K562 (cell line): ENCODE measurements around the gene TMEM60. TPM values are rescaled to one million over a fixed set of nuclear protein-coding genes. Genes with fewer than 3 reads are reported as not detected.
"Not testable (repeated sequence)": the region's sequence is repeated elsewhere in the genome, so short reads cannot be mapped to it uniquely, and the experiment has no call there.

Experiments
- ATAC-seq: fragments of 200-7000 bp; cut with Tn5 transposase; 3 replicates; pipeline ENCODE4 v1.9.1; 2020; ENCODE audit warnings: moderate library complexity
- BruUV-seq: library from RNA; stranded (reverse); fragments of 400-500 nt; replicated peaks from 2 replicates; lab custom pipeline; 2021; lab: Mats Ljungman, UMichigan
- CTCF ChIA-PET: fragments of 300-600 bp; formaldehyde crosslinking; extraction: SDS; loops from one replicate; lab custom pipeline; 2021; ENCODE audit warnings: low intra/inter-chr PET ratio; lab: Yijun Ruan, JAX
- POLR2A ChIA-PET: fragments of 300-600, 350-650 bp; sonication (Branson Sonifier 250); formaldehyde crosslinking; extraction: SDS; loops from one replicate; lab custom pipeline; 2021; ENCODE audit warnings: antibody characterized with exemption, inconsistent platforms; lab: Yijun Ruan, JAX
- DNase-seq, 4 experiments: peaks; one replicate each; pipeline versions ENCODE4 v3.0.0 to v3.0.0-alpha.2; 2011 to 2018; ENCODE audit warnings: low spot score in 3 of 4, mixed read lengths in 3 of 4; ENCODE audit errors: extremely low read depth in 1 of 4
- FAIRE-seq: peaks from 2 replicates; lab custom pipeline; 2011; peaks lifted over from hg19 to GRCh38; lab: Jason Lieb, UNC
- H2AFZ ChIP-seq: 2 replicates; pipeline ENCODE4 v1.6.0; 2011; ENCODE audit warnings: low read depth, low read length, control low read depth, inconsistent platforms
- H3K27ac ChIP-seq: fragments of 200-600 bp; 3 replicates; pipeline ENCODE4 v1.8.0; 2011; ENCODE audit warnings: low read depth, mild to moderate bottlenecking, control low read depth, inconsistent platforms, low read length, moderate library complexity, mixed read lengths; ENCODE audit errors: extremely low read depth
- H3K27me3 ChIP-seq, 2 experiments: fragments of 300-600 bp in 1 of 2; 2 replicates in 1 of 2; 3 replicates in 1 of 2; pipeline versions ENCODE4 v1.6.0 to v1.8.0; 2011; ENCODE audit warnings: inconsistent platforms in 2 of 2, low read length in 2 of 2, mild to moderate bottlenecking in 1 of 2, mixed read lengths in 1 of 2, moderate library complexity in 1 of 2; ENCODE audit not compliant: control insufficient read depth in 2 of 2, insufficient read depth in 2 of 2
- H3K36me3 ChIP-seq: fragments of 300-600 bp; 3 replicates; pipeline ENCODE4 v1.8.0; 2011; ENCODE audit warnings: mild to moderate bottlenecking, low read length, inconsistent platforms; ENCODE audit not compliant: control insufficient read depth, insufficient read depth
- H3K4me1 ChIP-seq, 2 experiments: fragments of 200-600 bp in 1 of 2; replicated peaks in 1 of 2; 2 replicates in 1 of 2; 3 replicates in 1 of 2; pipeline versions ENCODE4 v1.5.1 to v1.8.0; 2011; ENCODE audit warnings: inconsistent platforms in 2 of 2, low read length in 2 of 2, mild to moderate bottlenecking in 1 of 2, mixed read lengths in 1 of 2, moderate library complexity in 1 of 2; ENCODE audit not compliant: control insufficient read depth in 2 of 2, insufficient read depth in 2 of 2
- H3K4me2 ChIP-seq: 2 replicates; pipeline ENCODE4 v1.6.1; 2011; ENCODE audit warnings: low read length, control low read depth, inconsistent platforms, mixed read lengths; ENCODE audit not compliant: insufficient read depth
- H3K4me3 ChIP-seq: fragments of 200-600 bp; sonication (generic), shearing (Covaris generic); 2 replicates; pipeline ENCODE4 v1.5.1; 2016; ENCODE audit warnings: control low read depth, inconsistent platforms
- H3K79me2 ChIP-seq: fragments of 200-600 bp; 3 replicates; pipeline ENCODE4 v1.8.0; 2011; ENCODE audit warnings: low read length, inconsistent platforms; ENCODE audit not compliant: control insufficient read depth, insufficient read depth
- H3K9ac ChIP-seq, 2 experiments: 2 replicates each; pipeline versions ENCODE4 v1.6.0 to v1.6.1; 2011; ENCODE audit warnings: low read depth in 2 of 2, low read length in 2 of 2, control low read depth in 1 of 2, inconsistent platforms in 1 of 2, mild to moderate bottlenecking in 1 of 2, mixed read lengths in 1 of 2; ENCODE audit not compliant: insufficient read depth in 1 of 2
- H3K9me1 ChIP-seq: one replicate; pipeline ENCODE4 v1.6.0; 2011; ENCODE audit warnings: inconsistent platforms, mild to moderate bottlenecking, low read length, moderate library complexity; ENCODE audit not compliant: control insufficient read depth, insufficient read depth
- H3K9me3 ChIP-seq: replicated peaks from 2 replicates; pipeline ENCODE4 v1.5.1; 2011; ENCODE audit warnings: low read depth, low read length, inconsistent platforms; ENCODE audit not compliant: control insufficient read depth, insufficient read depth
- H4K20me1 ChIP-seq: replicated peaks from 2 replicates; pipeline ENCODE4 v1.6.1; 2011; ENCODE audit warnings: low read length, inconsistent platforms, mixed read lengths; ENCODE audit not compliant: control insufficient read depth, insufficient read depth
- ADNP ChIP-seq: fragments of 200-800 bp; sonication (Bioruptor generic); IDR thresholded peaks from 2 replicates; pipeline ENCODE4 v1.6.1; 2016; ENCODE audit warnings: missing genetic modification characterization, missing compliant biosample characterization
- BCOR ChIP-seq: fragments of 450-650 bp; IDR thresholded peaks from 2 replicates; pipeline ENCODE4 v1.6.1; 2016
- CBX1 ChIP-seq: sonication (generic); IDR thresholded peaks from 2 replicates; pipeline ENCODE4 v1.6.1; 2016; ENCODE audit warnings: antibody characterized with exemption, low read depth, mild to moderate bottlenecking
- HDAC2 ChIP-seq: fragments of 450-650 bp; IDR thresholded peaks from 2 replicates; pipeline ENCODE4 v1.6.1; 2016; ENCODE audit warnings: mild to moderate bottlenecking
- KDM1A ChIP-seq, 2 experiments: fragments of 450-650 bp; IDR thresholded peaks; 2 replicates each; pipeline ENCODE4 v1.6.1; 2016; ENCODE audit warnings: mild to moderate bottlenecking in 2 of 2
- RBM25 ChIP-seq: fragments of 200-400 bp; formaldehyde crosslinking; IDR thresholded peaks from 2 replicates; pipeline ENCODE4 v1.6.1; 2018; ENCODE audit warnings: low read length, low read depth, moderate library complexity; ENCODE audit not compliant: severe bottlenecking
- SMARCA5 ChIP-seq: fragments of 450-650 bp; IDR thresholded peaks from 2 replicates; pipeline ENCODE4 v1.6.1; 2016
- ZNF146 ChIP-seq: IDR thresholded peaks from one replicate; pipeline ENCODE4 v1.6.1; 2018; ENCODE audit warnings: missing compliant biosample characterization; ENCODE audit not compliant: unreplicated experiment
- WGBS: fragments of 100-300 bp; shearing (Covaris generic); methylation state at CpG from one replicate; pipeline ENCODE4 v1.1.6; 2016; ENCODE audit warnings: low coverage, mixed read lengths; ENCODE audit not compliant: insufficient coverage; ENCODE audit errors: missing lambda C conversion rate; 5-methylcytosine and 5-hydroxymethylcytosine counted together
- in situ Hi-C: fragments of 300-500 bp; cut with MboI; formaldehyde crosslinking; loops from 4 replicates; pipeline ENCODE4 v1.15.0; 2018; ENCODE audit warnings: inconsistent platforms, mixed read lengths
- intact Hi-C: fragments of 100-400 bp; cut with micrococcal nuclease; formaldehyde crosslinking; loops from 2 replicates; pipeline ENCODE4 v1.14.2; 2022
- polyA plus RNA-seq, 8 experiments: library from polyadenylated mRNA; depleted of rRNA in 4 of 8; stranded (reverse) in 5 of 8; unstranded in 3 of 8; fragments of >200 nt; fragmentation: Nextera tagmentation in 2 of 8; fragmentation: Illumina TruSeq in 1 of 8; extraction: Ambion mirVana in 2 of 8; extraction: Trizol in 1 of 8; gene quantifications; 2 replicates each; pipeline versions ENCODE4 v1.2.1 to v1.2.3, GENCODE V29; 2011 to 2014; ENCODE audit warnings: inconsistent platforms in 1 of 8, missing spikeins in 1 of 8
- total RNA-seq, 7 experiments: library from RNA; depleted of rRNA in 6 of 7; stranded (reverse); fragments of >200 nt in 6 of 7; fragmentation: Illumina TruSeq in 2 of 7; extraction: Trizol in 2 of 7; gene quantifications; 2 replicates each; pipeline versions ENCODE4 v1.2.1 to v1.2.3, GENCODE V29; 2011 to 2021; ENCODE audit warnings: low replicate concordance in 1 of 7
- TF ChIP-seq, protein P1 (sequence below): fragments of 450-650 bp; IDR thresholded peaks from 2 replicates; pipeline ENCODE4 v1.6.1; 2016; ENCODE audit warnings: mild to moderate bottlenecking

The TMEM60 gene
- total and polyA plus RNA-seq, 9 of the 15 experiments (the other 6 are each of a cell fraction or from before 2014, with no cell fraction given): 12.5 to 140 (median 38.4) TPM

GRCh38 chr7:77836425-77836824 is 38.2 kb upstream of the TMEM60 start:
- POLR2A ChIA-PET, H3K27ac ChIP-seq, CTCF ChIA-PET, H3K9me1 ChIP-seq, DNase-seq, FAIRE-seq, in situ Hi-C loops, ATAC-seq, intact Hi-C loops, H4K20me1 ChIP-seq, H3K4me3 ChIP-seq, H3K36me3 ChIP-seq, H3K27me3 ChIP-seq, H2AFZ ChIP-seq, H3K9ac ChIP-seq, BruUV-seq, H3K9me3 ChIP-seq, H3K4me2 ChIP-seq: not testable (repeated sequence)
- Histone ChIP-seq H3K79me2 (peaks cover 89% of the 10 kb centered on the region), H3K4me1 (peaks cover 4 to 33% of the 10 kb centered on the region in 2 experiments)
- TF ChIP-seq ADNP (peak; percentile 58; the same call in 1 of the 2 replicates), KDM1A (IDR thresholded peaks at IDR 0.05) (peak in 1 of 2 experiments; percentile 74; a peak in 2 of 4 replicates), HDAC2 (0 out of 2 replicates have a peak, but pooled peaks have one; percentile 41), ZNF146 (CRISPR knock-in tag) (peak; percentile 98), CBX1 (peak; percentile 78; the same call in 1 of the 2 replicates), BCOR (peak; percentile 71), RBM25 (peak; percentile 74), SMARCA5 (peak; percentile 49; the same call in 1 of the 2 replicates)
- TF ChIP-seq, protein P1, sequence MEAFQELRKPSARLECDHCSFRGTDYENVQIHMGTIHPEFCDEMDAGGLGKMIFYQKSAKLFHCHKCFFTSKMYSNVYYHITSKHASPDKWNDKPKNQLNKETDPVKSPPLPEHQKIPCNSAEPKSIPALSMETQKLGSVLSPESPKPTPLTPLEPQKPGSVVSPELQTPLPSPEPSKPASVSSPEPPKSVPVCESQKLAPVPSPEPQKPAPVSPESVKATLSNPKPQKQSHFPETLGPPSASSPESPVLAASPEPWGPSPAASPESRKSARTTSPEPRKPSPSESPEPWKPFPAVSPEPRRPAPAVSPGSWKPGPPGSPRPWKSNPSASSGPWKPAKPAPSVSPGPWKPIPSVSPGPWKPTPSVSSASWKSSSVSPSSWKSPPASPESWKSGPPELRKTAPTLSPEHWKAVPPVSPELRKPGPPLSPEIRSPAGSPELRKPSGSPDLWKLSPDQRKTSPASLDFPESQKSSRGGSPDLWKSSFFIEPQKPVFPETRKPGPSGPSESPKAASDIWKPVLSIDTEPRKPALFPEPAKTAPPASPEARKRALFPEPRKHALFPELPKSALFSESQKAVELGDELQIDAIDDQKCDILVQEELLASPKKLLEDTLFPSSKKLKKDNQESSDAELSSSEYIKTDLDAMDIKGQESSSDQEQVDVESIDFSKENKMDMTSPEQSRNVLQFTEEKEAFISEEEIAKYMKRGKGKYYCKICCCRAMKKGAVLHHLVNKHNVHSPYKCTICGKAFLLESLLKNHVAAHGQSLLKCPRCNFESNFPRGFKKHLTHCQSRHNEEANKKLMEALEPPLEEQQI: peak; percentile 54; the same call in 1 of the 2 replicates
- 100% methylated on average over 2 of the region's 2 CpGs for WGBS
